OCI-LY1 (cell line): ENCODE data around the gene PRKCB.

Experiments
- EZH2 ChIP-seq: fragments of 200-600 bp; sonication (generic), shearing (Covaris generic); IDR thresholded peaks from 2 replicates; pipeline ENCODE4 v1.8.0; 2017; ENCODE audit warnings: borderline replicate concordance, mixed run types, mild to moderate bottlenecking, antibody characterized with exemption, low read length, moderate library complexity, mixed read lengths
- TF ChIP-seq, protein P1 (sequence below): fragments of 200-600 bp; sonication (generic), shearing (Covaris generic); IDR thresholded peaks from 2 replicates; pipeline ENCODE4 v1.5.1; 2017; ENCODE audit warnings: mild to moderate bottlenecking, antibody characterized with exemption, low read length, moderate library complexity, mixed read lengths

DNA sequence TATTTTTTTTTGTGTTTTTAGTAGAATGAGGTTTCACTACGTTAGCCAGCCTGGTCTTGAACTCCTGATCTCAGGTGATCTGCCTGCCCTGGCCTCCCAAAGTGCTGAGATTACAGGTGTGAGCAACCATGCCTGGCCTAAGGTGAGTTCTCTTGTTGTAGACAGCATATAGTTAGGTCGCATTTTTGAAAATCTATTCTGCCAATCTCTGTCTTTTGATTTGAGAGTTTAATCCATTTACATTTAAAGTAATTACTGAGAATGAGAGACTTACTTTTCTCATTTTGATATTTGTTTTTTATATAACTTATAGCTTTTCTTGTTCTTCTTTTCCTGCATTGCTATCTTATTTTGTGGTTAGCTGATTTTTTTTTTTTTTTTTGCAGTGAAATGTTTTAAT, 6.3 kb upstream of the PRKCB start:
- TF ChIP-seq, protein P1, sequence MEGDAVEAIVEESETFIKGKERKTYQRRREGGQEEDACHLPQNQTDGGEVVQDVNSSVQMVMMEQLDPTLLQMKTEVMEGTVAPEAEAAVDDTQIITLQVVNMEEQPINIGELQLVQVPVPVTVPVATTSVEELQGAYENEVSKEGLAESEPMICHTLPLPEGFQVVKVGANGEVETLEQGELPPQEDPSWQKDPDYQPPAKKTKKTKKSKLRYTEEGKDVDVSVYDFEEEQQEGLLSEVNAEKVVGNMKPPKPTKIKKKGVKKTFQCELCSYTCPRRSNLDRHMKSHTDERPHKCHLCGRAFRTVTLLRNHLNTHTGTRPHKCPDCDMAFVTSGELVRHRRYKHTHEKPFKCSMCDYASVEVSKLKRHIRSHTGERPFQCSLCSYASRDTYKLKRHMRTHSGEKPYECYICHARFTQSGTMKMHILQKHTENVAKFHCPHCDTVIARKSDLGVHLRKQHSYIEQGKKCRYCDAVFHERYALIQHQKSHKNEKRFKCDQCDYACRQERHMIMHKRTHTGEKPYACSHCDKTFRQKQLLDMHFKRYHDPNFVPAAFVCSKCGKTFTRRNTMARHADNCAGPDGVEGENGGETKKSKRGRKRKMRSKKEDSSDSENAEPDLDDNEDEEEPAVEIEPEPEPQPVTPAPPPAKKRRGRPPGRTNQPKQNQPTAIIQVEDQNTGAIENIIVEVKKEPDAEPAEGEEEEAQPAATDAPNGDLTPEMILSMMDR: no peak
- TF ChIP-seq EZH2: no peak
